GM12878 (cell line): ENCODE measurements around the gene CCDC182. TPM values are rescaled to one million over a fixed set of nuclear protein-coding genes. Genes with fewer than 3 reads are reported as not detected.

Source experiments
- ATAC-seq: fragments of 200-7000 bp; cut with Tn5 transposase; 3 replicates; pipeline ENCODE4 v1.9.1; 2020; ENCODE audit warnings: mild to moderate bottlenecking, moderate library complexity
- BruUV-seq: library from RNA; stranded (reverse); fragments of 400-500 nt; replicated peaks from 2 replicates; lab custom pipeline; 2021; lab: Mats Ljungman, UMichigan
- CTCF ChIA-PET: fragments of 300-600 bp; sonication (Branson Sonifier 250); formaldehyde crosslinking; extraction: SDS; loops from one replicate; lab custom pipeline; 2021; ENCODE audit warnings: inconsistent platforms; lab: Yijun Ruan, JAX
- POLR2A ChIA-PET: fragments of 350-600 bp; formaldehyde crosslinking; extraction: SDS; loops from one replicate; lab custom pipeline; 2021; ENCODE audit warnings: inconsistent platforms; lab: Charles Lee
- RAD21 ChIA-PET: fragments of 300-600 bp; sonication (Branson Sonifier 250); formaldehyde crosslinking; loops from one replicate; lab custom pipeline; 2023; ENCODE audit warnings: antibody characterized with exemption; ENCODE audit not compliant: unreplicated experiment; lab: Charles Lee
- SMC1A ChIA-PET: fragments of 300-600 bp; sonication (Branson Sonifier 250); formaldehyde crosslinking; loops from one replicate; lab custom pipeline; 2023; ENCODE audit not compliant: unreplicated experiment, uncharacterized antibody; lab: Charles Lee
- DNase-seq: peaks from one replicate; pipeline ENCODE4 v3.0.0-alpha.2; 2011; ENCODE audit warnings: low read depth, low spot score
- FAIRE-seq: peaks from 3 replicates; lab custom pipeline; 2011; peaks lifted over from hg19 to GRCh38; lab: Jason Lieb, UNC
- H2AFZ ChIP-seq: 2 replicates; pipeline ENCODE4 v1.6.0; 2011; ENCODE audit warnings: low read depth, low read length, control low read depth; ENCODE audit not compliant: control insufficient read depth
- H3K27ac ChIP-seq: 2 replicates; pipeline ENCODE4 v1.5.1; 2011; ENCODE audit warnings: control low read depth; ENCODE audit not compliant: control insufficient read depth, insufficient read depth
- H3K27me3 ChIP-seq, 2 experiments: replicated peaks in 1 of 2; 2 replicates each; pipeline versions ENCODE4 v1.6.0 to v1.6.1; 2011; ENCODE audit warnings: low read length in 1 of 2; ENCODE audit not compliant: control insufficient read depth in 2 of 2, insufficient read depth in 2 of 2
- H3K36me3 ChIP-seq, 2 experiments: 2 replicates each; pipeline ENCODE4 v1.5.1; 2011; ENCODE audit warnings: low read length in 1 of 2; ENCODE audit not compliant: control insufficient read depth in 2 of 2, insufficient read depth in 2 of 2
- H3K4me1 ChIP-seq: 2 replicates; pipeline ENCODE4 v1.6.1; 2011; ENCODE audit warnings: mild to moderate bottlenecking, low read length, moderate library complexity, mixed read lengths; ENCODE audit not compliant: control insufficient read depth, insufficient read depth
- H3K4me2 ChIP-seq: 2 replicates; pipeline ENCODE4 v1.6.0; 2011; ENCODE audit warnings: control low read depth; ENCODE audit not compliant: control insufficient read depth, insufficient read depth
- H3K4me3 ChIP-seq: fragments of 200-600 bp; sonication (generic); 2 replicates; pipeline ENCODE4 v1.5.1; 2016
- H3K79me2 ChIP-seq: 2 replicates; pipeline ENCODE4 v1.6.0; 2011; ENCODE audit warnings: low read length; ENCODE audit not compliant: control insufficient read depth, insufficient read depth
- H3K9ac ChIP-seq: 2 replicates; pipeline ENCODE4 v1.8.0; 2011; ENCODE audit warnings: low read length, control low read depth, mixed read lengths; ENCODE audit not compliant: control insufficient read depth, insufficient read depth
- H3K9me3 ChIP-seq: replicated peaks from 3 replicates; pipeline ENCODE4 v1.5.1; 2011; ENCODE audit warnings: mild to moderate bottlenecking, low read length; ENCODE audit not compliant: control insufficient read depth, insufficient read depth
- H4K20me1 ChIP-seq: 2 replicates; pipeline ENCODE4 v1.6.0; 2011; ENCODE audit not compliant: control insufficient read depth, insufficient read depth
- CBFB ChIP-seq: IDR thresholded peaks from 2 replicates; pipeline ENCODE4 v1.6.1; 2016; ENCODE audit warnings: antibody characterized with exemption, low read depth
- EED ChIP-seq: sonication (generic); IDR thresholded peaks from 2 replicates; pipeline ENCODE4 v1.6.1; 2016; ENCODE audit warnings: antibody characterized with exemption, low read depth
- ETV6 ChIP-seq, 2 experiments: fragments of 450-650 bp in 1 of 2; IDR thresholded peaks in 1 of 2; conservative IDR thresholded peaks in 1 of 2; 2 replicates each; pipeline ENCODE4 v1.6.1; 2014; ENCODE audit warnings: antibody characterized with exemption in 1 of 2, borderline replicate concordance in 1 of 2, low read depth in 1 of 2, mild to moderate bottlenecking in 1 of 2, moderate library complexity in 1 of 2
- IKZF2 ChIP-seq, 2 experiments: fragments of 450-650 bp; IDR thresholded peaks; 2 replicates each; pipeline ENCODE4 v1.6.1; 2017; ENCODE audit warnings: mild to moderate bottlenecking in 2 of 2, moderate library complexity in 2 of 2
- KLF5 ChIP-seq: fragments of 450-650 bp; IDR thresholded peaks from 2 replicates; pipeline ENCODE4 v1.6.1; 2014; ENCODE audit warnings: mild to moderate bottlenecking; ENCODE audit not compliant: partially characterized antibody
- NFXL1 ChIP-seq: fragments of 450-650 bp; IDR thresholded peaks from 2 replicates; pipeline ENCODE4 v1.6.1; 2017; ENCODE audit warnings: antibody characterized with exemption, mild to moderate bottlenecking, borderline replicate concordance
- NFYA ChIP-seq: IDR thresholded peaks from 2 replicates; pipeline ENCODE4 v1.6.1; 2011; ENCODE audit warnings: low read depth, mild to moderate bottlenecking, low read length, improper control_type of control experiment, borderline replicate concordance
- SMAD5 ChIP-seq: IDR thresholded peaks from 2 replicates; pipeline ENCODE4 v1.6.1; 2016; ENCODE audit warnings: antibody characterized with exemption, low read depth
- YY1 ChIP-seq: IDR thresholded peaks from 2 replicates; pipeline ENCODE4 v1.6.1; 2011; ENCODE audit warnings: low read depth, mild to moderate bottlenecking, low read length
- ZNF622 ChIP-seq: fragments of 450-650 bp; IDR thresholded peaks from 2 replicates; pipeline ENCODE4 v1.6.1; 2017; ENCODE audit warnings: mild to moderate bottlenecking, inconsistent platforms
- WGBS: methylation state at CpG from one replicate; pipeline ENCODE4 v1.1.6; 2016; ENCODE audit warnings: low lambda C conversion rate; ENCODE audit not compliant: insufficient replicate concordance, insufficient coverage; ENCODE audit errors: missing lambda C conversion rate; 5-methylcytosine and 5-hydroxymethylcytosine counted together
- in situ Hi-C: fragments of 300-500 bp; cut with MboI; formaldehyde crosslinking; loops from 9 replicates; pipeline ENCODE4 v1.14.3; 2018; ENCODE audit warnings: mixed read lengths
- intact Hi-C: fragments of 100-400 bp; cut with micrococcal nuclease; formaldehyde crosslinking; loops from one replicate; pipeline ENCODE4 v1.14.2; 2022; ENCODE audit not compliant: unreplicated experiment
- polyA plus RNA-seq, 11 experiments: library from polyadenylated mRNA; depleted of rRNA in 4 of 11; unstranded in 6 of 11; stranded (reverse) in 5 of 11; fragments of >200 nt; fragmentation: Nextera tagmentation in 4 of 11; fragmentation: Illumina TruSeq in 1 of 11; extraction: Ambion mirVana in 4 of 11; extraction: Trizol in 1 of 11; gene quantifications; 1 replicate in 1 of 11; 2 replicates in 10 of 11; pipeline versions ENCODE4 v1.2.1 to v1.2.3, GENCODE V29; 2011 to 2016; ENCODE audit warnings: inconsistent platforms in 2 of 11, missing spikeins in 2 of 11, low read depth in 1 of 11
- total RNA-seq, 4 experiments: library from RNA; depleted of rRNA in 3 of 4; stranded (reverse); fragments of >200 nt in 3 of 4; fragmentation: Illumina TruSeq in 1 of 4; extraction: Trizol in 1 of 4; gene quantifications; 2 replicates each; pipeline versions ENCODE4 v1.2.1 to v1.2.3, GENCODE V29; 2013 to 2021
- TF ChIP-seq, protein P1 (sequence below): fragments of 450-650 bp; IDR thresholded peaks from 2 replicates; pipeline ENCODE4 v1.6.1; 2017; ENCODE audit warnings: mild to moderate bottlenecking
- TF ChIP-seq, protein P2 (sequence below), 3 experiments: IDR thresholded peaks in 2 of 3; conservative IDR thresholded peaks in 1 of 3; 2 replicates each; pipeline ENCODE4 v1.5.1; 2011; ENCODE audit warnings: low read depth in 3 of 3, low read length in 3 of 3, mild to moderate bottlenecking in 3 of 3, control low read depth in 2 of 3, moderate library complexity in 2 of 3, inconsistent platforms in 1 of 3, mixed read lengths in 1 of 3; ENCODE audit not compliant: control insufficient read depth in 2 of 3, insufficient read depth in 1 of 3; ENCODE audit errors: extremely low read depth in 1 of 3
- TF ChIP-seq, protein P3 (sequence below): fragments of 450-650 bp; IDR thresholded peaks from 2 replicates; pipeline ENCODE4 v1.6.1; 2014; ENCODE audit warnings: mild to moderate bottlenecking

The CCDC182 gene
- total and polyA plus RNA-seq, 10 of the 15 experiments (the other 5 are each of a cell fraction or from before 2014, with no cell fraction given), result not detected

DNA sequence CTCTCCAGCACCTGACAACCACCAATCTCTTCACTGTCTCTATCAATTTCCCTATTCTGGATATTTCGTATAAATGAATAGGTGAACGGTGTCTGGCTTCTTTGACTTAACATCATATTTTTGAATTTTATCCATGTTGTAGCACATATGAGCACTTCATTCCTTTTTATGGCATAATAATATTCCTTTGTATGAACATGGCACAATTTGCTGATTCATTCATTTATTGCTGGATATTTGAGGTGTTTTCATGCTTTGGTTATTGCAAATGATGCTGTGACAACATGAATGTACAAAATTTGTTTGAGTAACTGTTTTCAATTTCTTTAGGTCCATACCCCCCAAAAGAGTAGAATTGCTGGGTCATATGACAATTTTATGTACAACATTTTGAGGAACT, 12.0 kb downstream of the CCDC182 start:
- CTCF ChIA-PET, result interaction anchor here (1.5 kb wide), 1 partner anchor 61 kb away, joined by 5 read pairs; no protein-coding TSS in a partner anchor

More for the DNA sequence above, 12.0 kb downstream of the CCDC182 start:
- H3K36me3 ChIP-seq, result no peaks in the 10 kb centered on the region
- no peak overlapping the region for H3K9ac ChIP-seq
- WGBS, result 72% methylated on average over 2 of the region's 2 CpGs
- in situ Hi-C loops (no loop called here), intact Hi-C loops (no loop called here)
- H3K9me3 ChIP-seq, result no peaks in the 10 kb centered on the region
- H3K4me3 ChIP-seq, result no peak overlapping the region
- DNase-seq (no peak), ATAC-seq (no peak), FAIRE-seq (no peak)
- no peak for TF ChIP-seq EED
- TF ChIP-seq, protein P1, sequence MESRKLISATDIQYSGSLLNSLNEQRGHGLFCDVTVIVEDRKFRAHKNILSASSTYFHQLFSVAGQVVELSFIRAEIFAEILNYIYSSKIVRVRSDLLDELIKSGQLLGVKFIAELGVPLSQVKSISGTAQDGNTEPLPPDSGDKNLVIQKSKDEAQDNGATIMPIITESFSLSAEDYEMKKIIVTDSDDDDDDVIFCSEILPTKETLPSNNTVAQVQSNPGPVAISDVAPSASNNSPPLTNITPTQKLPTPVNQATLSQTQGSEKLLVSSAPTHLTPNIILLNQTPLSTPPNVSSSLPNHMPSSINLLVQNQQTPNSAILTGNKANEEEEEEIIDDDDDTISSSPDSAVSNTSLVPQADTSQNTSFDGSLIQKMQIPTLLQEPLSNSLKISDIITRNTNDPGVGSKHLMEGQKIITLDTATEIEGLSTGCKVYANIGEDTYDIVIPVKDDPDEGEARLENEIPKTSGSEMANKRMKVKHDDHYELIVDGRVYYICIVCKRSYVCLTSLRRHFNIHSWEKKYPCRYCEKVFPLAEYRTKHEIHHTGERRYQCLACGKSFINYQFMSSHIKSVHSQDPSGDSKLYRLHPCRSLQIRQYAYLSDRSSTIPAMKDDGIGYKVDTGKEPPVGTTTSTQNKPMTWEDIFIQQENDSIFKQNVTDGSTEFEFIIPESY, result no peak
- TF ChIP-seq CBFB, result no peak
- no peak for TF ChIP-seq YY1
- TF ChIP-seq KLF5, result no peak
- TF ChIP-seq, protein P2, sequence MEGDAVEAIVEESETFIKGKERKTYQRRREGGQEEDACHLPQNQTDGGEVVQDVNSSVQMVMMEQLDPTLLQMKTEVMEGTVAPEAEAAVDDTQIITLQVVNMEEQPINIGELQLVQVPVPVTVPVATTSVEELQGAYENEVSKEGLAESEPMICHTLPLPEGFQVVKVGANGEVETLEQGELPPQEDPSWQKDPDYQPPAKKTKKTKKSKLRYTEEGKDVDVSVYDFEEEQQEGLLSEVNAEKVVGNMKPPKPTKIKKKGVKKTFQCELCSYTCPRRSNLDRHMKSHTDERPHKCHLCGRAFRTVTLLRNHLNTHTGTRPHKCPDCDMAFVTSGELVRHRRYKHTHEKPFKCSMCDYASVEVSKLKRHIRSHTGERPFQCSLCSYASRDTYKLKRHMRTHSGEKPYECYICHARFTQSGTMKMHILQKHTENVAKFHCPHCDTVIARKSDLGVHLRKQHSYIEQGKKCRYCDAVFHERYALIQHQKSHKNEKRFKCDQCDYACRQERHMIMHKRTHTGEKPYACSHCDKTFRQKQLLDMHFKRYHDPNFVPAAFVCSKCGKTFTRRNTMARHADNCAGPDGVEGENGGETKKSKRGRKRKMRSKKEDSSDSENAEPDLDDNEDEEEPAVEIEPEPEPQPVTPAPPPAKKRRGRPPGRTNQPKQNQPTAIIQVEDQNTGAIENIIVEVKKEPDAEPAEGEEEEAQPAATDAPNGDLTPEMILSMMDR (IDR thresholded peaks at IDR 0.05 in 2 of 3, conservative IDR thresholded peaks at IDR 0.05 in 1 of 3; ENCODE audit: control insufficient read depth in 2 of 3, extremely low read depth in 1 of 3, insufficient read depth in 1 of 3, low read depth in 3 of 3, low read length in 3 of 3), result no peak
- TF ChIP-seq, protein P3, sequence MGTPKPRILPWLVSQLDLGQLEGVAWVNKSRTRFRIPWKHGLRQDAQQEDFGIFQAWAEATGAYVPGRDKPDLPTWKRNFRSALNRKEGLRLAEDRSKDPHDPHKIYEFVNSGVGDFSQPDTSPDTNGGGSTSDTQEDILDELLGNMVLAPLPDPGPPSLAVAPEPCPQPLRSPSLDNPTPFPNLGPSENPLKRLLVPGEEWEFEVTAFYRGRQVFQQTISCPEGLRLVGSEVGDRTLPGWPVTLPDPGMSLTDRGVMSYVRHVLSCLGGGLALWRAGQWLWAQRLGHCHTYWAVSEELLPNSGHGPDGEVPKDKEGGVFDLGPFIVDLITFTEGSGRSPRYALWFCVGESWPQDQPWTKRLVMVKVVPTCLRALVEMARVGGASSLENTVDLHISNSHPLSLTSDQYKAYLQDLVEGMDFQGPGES, result no peak
- TF ChIP-seq ZNF622, result no peak
- TF ChIP-seq NFYA, result no peak
- TF ChIP-seq NFXL1, result no peak
- no peak for TF ChIP-seq IKZF2 (IDR thresholded peaks at IDR 0.05)
- TF ChIP-seq ETV6 (conservative IDR thresholded peaks at IDR 0.05 in 1 of 2, IDR thresholded peaks at IDR 0.05 in 1 of 2; ENCODE audit: borderline replicate concordance in 1 of 2, low read depth in 1 of 2), result no peak
- no peak for TF ChIP-seq SMAD5
- SMC1A ChIA-PET, result interaction anchor here (0.6 kb wide), 1 partner anchor 360 kb away, joined by 3 read pairs; no protein-coding TSS in a partner anchor
- H3K27me3 ChIP-seq, result no peaks in the 10 kb centered on the region; a peak in 1 of 4 replicates
- no peak overlapping the region for H3K27ac ChIP-seq
- no peaks in the 10 kb centered on the region for H4K20me1 ChIP-seq
- no peaks in the 10 kb centered on the region for H3K79me2 ChIP-seq
- POLR2A ChIA-PET, result interaction anchor here (0.6 kb wide), 1 partner anchor 28 kb away, joined by 4 read pairs; no protein-coding TSS in a partner anchor
- no peak overlapping the region for H3K4me2 ChIP-seq
- RAD21 ChIA-PET, result no interaction called here
- H3K4me1 ChIP-seq, result peaks cover 16% of the 10 kb centered on the region
- H2AFZ ChIP-seq, result no peak overlapping the region
- BruUV-seq, result no TSS peak
